GM19023 (cell line): ENCODE data around the gene LRRC57.
A peak's percentile ranks its signal among the peaks of the same experiment; 100 is the strongest.

ENCODE experiments used
- ATAC-seq: cut with Tn5 transposase; IDR thresholded peaks from one replicate; pipeline ENCODE4 v1.9.1; 2021; ENCODE audit warnings: mild to moderate bottlenecking, moderate library complexity; ENCODE audit not compliant: unreplicated experiment

The LRRC57 gene

GRCh38 chr15:42553554-42553953, 5.0 kb upstream of the LRRC57 start:
- no peak for ATAC-seq

DNA sequence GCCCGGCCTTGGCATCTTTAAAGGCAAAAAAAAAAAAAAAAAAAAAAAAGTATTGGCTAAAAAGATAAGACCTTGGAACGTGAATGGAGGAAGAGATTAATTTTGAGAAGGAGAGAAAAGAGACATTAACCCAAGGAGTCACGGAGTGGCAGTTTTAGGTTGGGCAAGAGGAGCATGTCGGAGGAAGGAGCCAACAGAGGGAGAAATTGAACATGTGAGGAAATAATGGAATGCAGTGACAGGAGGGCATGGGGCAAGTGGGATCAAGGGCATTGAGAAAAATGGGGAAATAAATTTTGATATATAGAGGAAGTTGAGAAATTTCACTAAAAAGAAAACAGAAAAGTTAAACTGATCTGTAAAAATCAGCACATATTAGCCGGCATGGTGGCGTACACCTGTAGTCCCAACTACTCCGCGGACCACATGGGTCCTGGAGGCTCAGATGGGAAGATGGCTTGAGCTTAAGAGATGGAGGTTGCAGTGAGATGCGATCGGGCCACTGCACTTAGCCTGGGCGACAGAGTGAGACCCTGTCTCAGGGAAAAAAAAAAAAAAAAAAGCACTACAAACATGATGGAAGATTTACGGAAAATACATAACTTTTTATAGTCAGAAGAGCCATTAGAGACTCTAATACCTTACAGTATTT, 1.3 kb upstream of the LRRC57 start:
- no peak for ATAC-seq

- peak; percentile 36 for ATAC-seq
These were observed 469 bp upstream of the LRRC57 start for GRCh38 chr15:42549032-42549491.

GRCh38 chr15:42547918-42548248, 710 bp downstream of the LRRC57 start:
- ATAC-seq = no peak

DNA sequence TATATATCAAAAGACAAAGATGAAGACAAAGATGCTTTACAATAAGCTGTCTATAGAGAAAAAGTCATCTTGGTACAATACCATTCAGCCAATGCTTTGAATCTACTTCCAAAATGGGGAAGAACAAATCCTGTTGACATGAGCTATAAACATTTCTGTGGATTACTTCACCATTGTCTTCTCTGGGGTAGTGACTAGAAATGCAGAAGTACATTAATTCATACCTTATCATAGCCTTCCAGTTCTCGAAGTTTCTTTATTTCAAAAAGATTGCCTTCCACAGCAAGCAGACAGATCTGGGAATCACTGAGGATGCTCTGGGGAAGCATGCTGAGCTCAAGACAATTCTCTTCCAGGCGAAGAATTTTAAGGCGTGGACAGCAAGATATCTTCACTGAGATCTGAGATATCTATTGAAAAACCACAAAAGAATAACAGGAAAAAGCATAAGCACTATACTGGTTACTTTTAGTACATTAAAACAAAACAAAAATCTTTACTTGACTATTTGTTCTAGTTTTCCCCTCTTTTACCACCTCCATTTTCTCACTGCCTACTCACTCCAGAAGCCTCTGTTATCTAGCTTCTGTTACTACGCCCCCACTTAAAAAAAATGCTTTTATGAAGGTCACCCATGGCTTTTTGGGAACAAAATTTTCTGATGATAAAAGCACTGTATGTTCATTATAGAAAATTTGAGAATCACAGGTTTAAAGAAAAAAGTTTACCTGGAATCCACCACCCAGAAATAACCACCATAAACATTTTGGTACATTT, 3.6 kb downstream of the LRRC57 start:
- no peak for ATAC-seq

DNA sequence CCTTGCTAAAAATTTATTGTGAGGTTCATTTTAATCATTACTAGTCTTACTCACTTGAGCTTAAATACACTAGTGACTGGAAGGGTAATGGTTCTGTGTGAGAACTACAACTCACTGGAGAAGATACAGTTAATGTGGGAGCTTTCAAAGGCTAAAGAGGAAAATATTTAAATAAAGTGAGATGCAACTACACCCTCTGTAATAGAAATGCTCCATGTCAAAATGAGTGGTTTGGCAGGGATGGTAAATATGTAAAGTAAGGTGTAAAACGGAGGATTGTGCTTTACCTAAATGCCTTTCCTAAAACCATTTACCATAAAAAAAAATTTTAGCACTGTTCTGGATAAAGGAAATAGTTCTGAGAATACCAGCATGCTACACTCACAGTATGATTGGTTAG, 15.3 kb downstream of the LRRC57 start:
- ATAC-seq = no peak

GRCh38 chr15:42528970-42529369, 19.6 kb downstream of the LRRC57 start:
- no peak for ATAC-seq

DNA sequence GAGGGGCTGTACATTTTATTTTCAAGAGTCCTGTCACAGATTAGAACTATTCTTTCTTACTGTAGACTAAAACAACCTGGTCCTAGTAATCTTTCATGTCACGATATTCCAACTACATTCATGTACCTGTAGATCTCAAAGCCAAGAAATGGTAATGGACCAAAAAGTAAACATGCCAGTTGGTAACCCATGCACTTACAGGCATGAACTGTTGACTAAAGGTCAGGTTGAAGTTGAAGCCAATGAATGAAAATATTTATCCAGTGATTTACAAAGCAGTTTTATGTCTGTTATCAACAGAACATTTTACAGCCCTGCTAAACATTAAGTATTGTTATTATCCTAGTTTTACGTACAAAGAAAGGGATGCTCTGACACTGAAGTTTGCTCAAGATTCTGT, 25.3 kb downstream of the LRRC57 start:
- ATAC-seq = no peak

- no peak for ATAC-seq
These were observed 37.6 kb downstream of the LRRC57 start for GRCh38 chr15:42511007-42511391.

DNA sequence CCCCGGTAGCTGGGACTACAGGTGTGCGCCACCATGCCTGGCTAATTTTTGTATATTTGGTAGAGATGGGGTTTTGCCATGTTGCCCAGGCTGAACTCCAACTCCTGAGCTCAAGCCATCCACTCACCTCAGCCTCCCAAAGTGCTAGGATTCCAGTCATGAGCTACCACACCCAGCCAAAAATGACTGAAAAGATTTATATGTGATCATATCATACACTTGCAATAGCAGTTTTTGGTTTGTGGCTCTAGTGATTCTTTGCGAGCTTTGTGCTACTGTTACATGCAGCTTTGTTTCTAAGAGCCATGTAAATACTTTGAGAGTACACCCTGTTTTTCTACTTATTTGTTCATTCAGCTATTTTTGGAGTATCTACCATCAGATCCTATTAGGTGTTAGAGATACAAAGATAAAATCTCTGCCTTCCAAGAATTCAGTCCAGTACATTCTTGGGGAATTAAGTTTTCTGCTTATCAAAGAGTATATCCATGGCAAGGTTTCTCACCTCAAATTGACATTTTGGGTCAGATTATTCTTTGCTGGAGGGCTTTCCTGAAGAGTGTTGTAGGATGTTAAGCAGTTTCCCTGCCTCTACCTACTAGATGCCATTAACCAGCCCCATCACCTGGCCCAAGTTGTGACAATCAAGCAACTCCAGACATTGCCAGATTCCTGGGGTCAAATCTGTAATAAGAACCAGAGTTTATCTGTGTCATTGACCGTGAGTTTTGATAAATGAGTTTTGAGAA, 38.2 kb downstream of the LRRC57 start:
- ATAC-seq = no peak

- no peak for ATAC-seq
These were observed 40.3 kb downstream of the LRRC57 start for GRCh38 chr15:42508263-42508690.

GRCh38 chr15:42507514-42507913, 41.1 kb downstream of the LRRC57 start:
- ATAC-seq = no peak

- ATAC-seq = peak; percentile 8
These were observed 44.0 kb downstream of the LRRC57 start for GRCh38 chr15:42504631-42505030.

DNA sequence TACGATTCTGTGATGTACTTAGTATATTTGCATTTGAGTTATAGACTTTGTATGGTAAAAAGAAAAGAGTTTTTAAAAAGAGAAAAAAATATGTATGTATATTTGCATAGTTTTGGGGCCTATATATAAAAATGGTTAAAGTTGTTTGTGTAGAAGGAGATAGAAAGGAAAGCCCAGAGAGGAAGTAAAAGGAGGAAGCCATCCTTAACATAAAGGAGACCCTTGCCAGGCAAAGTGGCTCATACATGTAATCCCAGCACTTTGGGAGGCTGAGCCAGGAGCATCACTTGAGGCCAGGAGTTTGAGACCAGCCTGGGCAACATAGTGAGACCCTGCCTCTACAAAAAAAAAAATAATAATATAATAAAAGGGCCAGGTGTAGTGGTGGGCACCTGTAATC, 44.8 kb downstream of the LRRC57 start:
- no peak for ATAC-seq

DNA sequence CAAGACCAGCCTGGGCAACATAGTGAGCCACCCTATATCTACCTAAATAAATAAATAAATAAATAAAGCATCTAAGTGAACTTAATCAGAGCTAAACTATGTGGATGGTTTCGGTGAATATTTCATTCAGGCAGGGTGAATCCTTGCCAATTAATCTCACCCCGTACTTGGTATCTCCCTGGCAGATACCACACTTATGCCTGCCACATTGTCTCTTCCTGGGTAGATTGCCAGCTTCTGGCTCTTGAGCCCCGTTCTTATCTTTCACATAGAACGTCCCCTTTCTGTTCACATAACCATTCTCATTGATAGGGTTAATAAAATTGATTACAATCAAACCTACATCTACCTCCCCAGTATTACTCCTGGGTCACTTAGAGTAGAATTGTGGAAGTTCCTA, 46.1 kb downstream of the LRRC57 start:
- no peak for ATAC-seq

DNA sequence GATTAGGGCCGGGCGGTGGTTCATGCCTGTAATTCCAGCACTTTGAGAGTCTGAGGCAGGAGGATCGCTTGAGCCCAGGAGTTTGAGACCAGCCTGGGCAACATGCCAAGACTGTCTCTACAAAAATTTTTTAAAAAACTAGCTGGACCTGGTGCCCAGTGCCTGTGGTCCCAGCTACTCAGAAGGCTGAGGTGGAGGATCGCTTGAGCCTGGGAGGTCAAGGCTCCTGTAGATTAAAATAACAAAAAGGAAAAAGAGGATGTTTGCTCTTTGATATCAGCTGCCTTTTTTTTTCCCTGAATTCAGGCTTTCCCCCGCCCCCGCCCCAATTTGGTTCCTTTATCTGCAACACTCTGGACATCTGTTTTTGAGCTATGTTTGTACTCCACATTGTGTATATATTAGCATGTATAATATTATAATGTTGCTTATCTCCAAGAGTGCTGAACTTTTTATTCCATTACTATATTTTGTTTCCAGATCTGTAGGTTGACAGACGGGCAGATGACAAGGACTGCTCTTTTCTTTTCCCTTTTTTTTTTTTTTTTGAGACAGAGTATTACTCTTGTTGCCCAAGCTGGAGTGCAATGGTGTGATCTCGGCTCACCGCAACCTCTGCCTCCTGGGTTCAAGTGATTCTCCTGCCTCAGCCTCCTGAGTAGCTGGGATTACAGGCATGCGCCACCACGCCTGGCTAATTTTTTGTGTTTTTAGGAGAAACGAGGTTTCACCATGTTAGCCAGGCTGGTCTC, 48.6 kb downstream of the LRRC57 start:
- ATAC-seq = no peak

GRCh38 chr15:42498212-42499068, 50.2 kb downstream of the LRRC57 start:
- no peak for ATAC-seq

DNA sequence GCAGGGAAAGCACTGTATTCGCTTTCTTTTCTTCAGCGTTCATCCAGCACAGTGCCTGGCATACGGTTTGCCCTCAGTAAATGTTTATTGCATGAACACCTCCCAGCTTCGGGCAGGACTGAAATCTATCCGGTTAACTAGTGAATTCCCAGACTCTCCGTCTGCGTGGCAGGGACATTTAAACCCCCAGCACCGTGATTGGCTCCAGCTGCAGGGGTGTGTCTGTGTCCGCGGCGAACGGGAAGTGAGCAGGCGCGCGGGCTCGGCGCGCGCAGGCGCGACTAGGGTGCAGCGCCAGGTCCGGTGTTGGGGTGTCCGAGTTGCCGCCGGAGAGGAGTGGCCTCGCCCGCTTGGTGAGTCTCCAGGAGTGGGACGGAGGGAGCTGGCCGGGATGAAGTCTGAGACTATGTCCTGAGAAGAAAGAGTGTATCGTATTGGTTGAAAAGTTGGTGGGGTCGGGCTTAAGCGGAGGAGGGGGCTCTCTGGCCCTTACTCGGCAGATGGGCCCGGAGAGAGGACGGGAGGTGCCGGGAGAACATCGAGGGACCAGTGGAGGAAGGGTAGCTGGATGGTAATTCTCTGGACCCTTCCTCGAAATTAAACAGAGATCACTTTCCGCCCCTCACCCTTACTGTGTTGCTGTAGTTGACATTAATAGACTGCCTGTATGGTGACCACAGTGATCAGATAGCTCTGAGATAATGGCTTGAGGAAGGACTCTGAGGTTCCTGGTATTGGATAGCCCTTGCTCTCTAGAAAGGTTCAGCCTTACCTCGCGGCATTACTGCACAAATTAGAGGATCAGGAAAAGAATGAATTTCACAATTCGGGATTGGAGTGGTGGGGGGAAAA, 53.0 kb downstream of the LRRC57 start, which contains the start of gene SNAP23:
Gene SNAP23 (plus strand): TSS at position 274 of the 852 bp plus-strand sequence. CDS start 16,213 bp downstream, outside the sequence.
- peak; percentile 88 for ATAC-seq

DNA sequence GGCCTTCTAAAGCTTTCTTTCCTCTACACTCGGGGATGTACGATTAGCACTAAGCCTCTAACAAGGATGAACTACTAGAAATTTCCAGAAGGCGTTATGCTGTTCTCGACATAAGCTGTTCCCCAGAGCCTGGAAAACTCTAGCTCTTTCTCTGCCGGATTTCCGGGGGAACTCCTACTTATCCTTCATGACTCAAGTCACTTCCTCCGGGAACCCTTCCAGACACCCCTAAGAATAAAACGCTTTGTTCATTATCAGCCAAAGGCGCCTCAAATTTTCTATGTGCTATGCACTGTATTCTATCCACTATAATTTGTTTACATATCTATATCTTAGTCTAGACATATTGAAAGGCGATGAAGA, 53.6 kb downstream of the LRRC57 start:
- ATAC-seq = peak; percentile 4
